HK-2 (cell line): ENCODE results near the gene RARB.

ENCODE experiments used
- DNase-seq: peaks from one replicate; pipeline ENCODE4 v3.0.0-alpha.2; 2018; ENCODE audit not compliant: unreplicated experiment

Gene RARB

GRCh38 chr3:25576831-25577454, 148.9 kb downstream of the RARB start:
- DNase-seq, result no peak

- DNase-seq, result no peak
Observed at GRCh38 chr3:25578059-25578458, 150.0 kb downstream of the RARB start.

GRCh38 chr3:25580534-25580933, 152.5 kb downstream of the RARB start:
- no peak for DNase-seq

- DNase-seq, result no peak
Observed at GRCh38 chr3:25581335-25581734, 153.3 kb downstream of the RARB start.

GRCh38 chr3:25581823-25582222, 153.8 kb downstream of the RARB start:
- DNase-seq, result no peak

GRCh38 chr3:25582242-25582641, 154.2 kb downstream of the RARB start:
- DNase-seq, result no peak

GRCh38 chr3:25583343-25583742, 155.3 kb downstream of the RARB start:
- DNase-seq, result no peak

- no peak for DNase-seq
Observed at GRCh38 chr3:25584011-25584789, 156.1 kb downstream of the RARB start.

- DNase-seq, result no peak
Observed at GRCh38 chr3:25585361-25586166, 157.5 kb downstream of the RARB start.

GRCh38 chr3:25586167-25586505, 158.1 kb downstream of the RARB start:
- DNase-seq, result no peak

GRCh38 chr3:25586553-25586952, 158.5 kb downstream of the RARB start:
- no peak for DNase-seq

- no peak for DNase-seq
Observed at GRCh38 chr3:25587094-25587493, 159.0 kb downstream of the RARB start.

- no peak for DNase-seq
Observed at GRCh38 chr3:25587526-25587925, 159.5 kb downstream of the RARB start.

- no peak for DNase-seq
Observed at GRCh38 chr3:25587975-25588374, 159.9 kb downstream of the RARB start.

- no peak for DNase-seq
Observed at GRCh38 chr3:25588441-25589103, 160.5 kb downstream of the RARB start.

- DNase-seq, result no peak
Observed at GRCh38 chr3:25589104-25589782, 161.2 kb downstream of the RARB start.

GRCh38 chr3:25589783-25590258, 161.8 kb downstream of the RARB start:
- no peak for DNase-seq

- DNase-seq, result peak; percentile 54
Observed at GRCh38 chr3:25592510-25592968, 164.5 kb downstream of the RARB start.

- DNase-seq, result no peak
Observed at GRCh38 chr3:25593001-25593400, 164.9 kb downstream of the RARB start.

- no peak for DNase-seq
Observed at GRCh38 chr3:25594007-25594502, 166.0 kb downstream of the RARB start.

- DNase-seq, result no peak
Observed at GRCh38 chr3:25597535-25598101, 169.6 kb downstream of the RARB start.
